Sciatic nerve (tissue), 2 donors: Measurements from ENCODE around the gene TPRG1L. TPM values are rescaled to one million over a fixed set of nuclear protein-coding genes. Genes with fewer than 3 reads are reported as not detected.
"Not testable (repeated sequence)": the region's sequence is repeated elsewhere in the genome, so short reads cannot be mapped to it uniquely, and the experiment has no call there.

Source experiments
- ATAC-seq: fragments of 200-7000 bp; cut with Tn5 transposase; one replicate; pipeline ENCODE4 v1.9.1; 2020; ENCODE audit warnings: mild to moderate bottlenecking, moderate library complexity
- DNase-seq: peaks from one replicate; pipeline ENCODE4 v3.0.0-alpha.2; 2020; ENCODE audit warnings: low spot score
- intact Hi-C: fragments of 100-400 bp; cut with DNase I; formaldehyde crosslinking; loops from one replicate; pipeline ENCODE4 v1.14.2; 2022
- total RNA-seq: library from RNA; stranded (reverse); fragmentation: NEBNext Ultra II Directional; extraction: Animal tissue kit (Norgen Biotek cat#: 25700); gene quantifications from one replicate; pipeline ENCODE4 v1.2.1, GENCODE V29; 2021
- donor health status: DM: no; HTN: no; CAD: no.
- donor health status: DM: no; HTN: no; CAD: no.

The TPRG1L gene
- 35.4 TPM for total RNA-seq

DNA sequence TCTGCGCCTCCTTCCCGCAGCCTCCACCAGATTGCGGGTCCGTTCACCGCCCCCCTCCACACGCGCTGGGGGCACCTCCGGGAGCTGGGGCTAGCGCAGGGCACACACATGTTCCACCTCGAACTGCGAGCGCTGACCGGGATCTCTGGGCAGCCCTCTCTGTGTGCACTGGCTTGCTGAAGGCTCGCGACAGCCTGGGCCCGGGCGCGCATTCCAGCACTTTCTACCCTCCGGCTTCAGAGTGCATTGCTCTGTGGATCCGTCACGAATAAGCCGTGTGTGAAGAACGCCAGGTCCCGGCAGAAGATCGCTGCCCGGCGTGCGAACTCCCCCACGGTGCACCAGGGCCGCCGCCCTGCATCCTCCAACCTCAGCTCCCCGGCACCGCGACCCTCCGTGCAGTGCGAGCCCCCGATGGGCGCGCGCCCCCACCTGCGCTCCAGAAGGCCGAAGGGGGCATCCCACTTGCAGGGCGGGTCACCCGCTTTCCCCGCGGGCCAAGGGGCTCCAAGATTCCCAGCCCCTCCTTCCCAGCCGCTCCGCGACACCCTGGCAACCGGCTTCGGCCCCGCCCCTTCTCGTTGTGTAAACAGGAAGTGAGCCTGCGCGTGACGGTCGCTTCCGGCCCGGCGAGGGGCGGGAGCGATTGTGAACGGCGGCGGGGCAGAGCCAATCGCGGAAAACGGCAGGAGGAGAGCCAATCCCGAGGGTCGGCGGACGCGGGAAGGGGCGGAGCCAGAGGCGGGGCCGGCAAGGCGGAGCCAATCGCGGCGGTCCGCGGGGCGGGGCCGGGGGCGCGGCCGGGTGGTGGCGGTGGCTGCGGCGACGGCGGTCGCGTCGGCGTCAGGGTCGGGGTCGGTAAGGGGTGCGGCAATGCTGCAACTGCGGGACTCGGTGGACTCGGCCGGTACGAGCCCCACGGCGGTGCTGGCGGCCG lies at the start of gene TPRG1L:
Gene TPRG1L, plus strand, starts transcription at position 816 of the 937 bp plus-strand sequence. Its CDS starts 58 bp downstream, at position 874.
- DNase-seq (peak; percentile 100), ATAC-seq (peak; percentile 99)
- intact Hi-C loops: no loop called here

DNA sequence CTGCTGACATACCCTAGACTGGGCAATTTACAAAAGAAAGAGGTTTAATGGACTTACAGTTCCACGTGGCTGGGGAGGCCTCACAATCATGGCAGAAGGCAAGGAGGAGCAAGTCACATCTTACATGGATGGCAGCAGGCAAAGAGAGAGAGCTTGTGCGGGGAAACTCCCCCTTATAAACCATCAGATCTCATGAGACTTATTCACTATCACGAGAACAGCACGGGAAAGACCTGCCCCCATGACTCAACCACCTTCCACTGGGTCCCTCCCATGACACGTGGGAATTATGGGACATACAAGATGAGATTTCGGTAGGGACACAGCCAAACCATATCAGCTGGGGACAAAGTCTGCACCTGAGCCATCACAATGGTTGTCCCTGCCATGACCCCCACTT lies 49.3 kb upstream of the TPRG1L start:
- intact Hi-C loops, ATAC-seq, DNase-seq: not testable (repeated sequence)

DNA sequence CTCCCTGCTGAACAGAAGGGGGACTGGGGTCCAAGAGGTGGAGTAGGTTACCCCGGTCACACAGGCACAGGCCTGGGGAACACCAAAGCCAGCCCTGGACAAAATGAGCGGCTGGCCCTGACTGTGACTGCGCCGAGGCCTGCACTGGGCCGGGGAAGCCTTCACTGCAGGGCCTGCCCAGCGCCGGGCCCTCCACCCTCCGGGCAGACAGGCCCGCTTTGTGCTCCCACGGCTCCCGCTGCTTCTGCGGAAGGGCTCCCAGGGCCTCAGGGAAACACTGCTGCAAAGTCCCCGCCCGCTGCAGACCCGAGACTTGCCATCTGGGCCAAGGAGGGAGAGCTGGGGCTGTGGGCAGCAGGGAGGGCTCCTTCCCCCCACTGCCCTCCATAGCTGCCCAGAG lies 48.8 kb upstream of the TPRG1L start:
- ATAC-seq (peak; percentile 23), DNase-seq (no peak)
- intact Hi-C loops: no loop called here

DNA sequence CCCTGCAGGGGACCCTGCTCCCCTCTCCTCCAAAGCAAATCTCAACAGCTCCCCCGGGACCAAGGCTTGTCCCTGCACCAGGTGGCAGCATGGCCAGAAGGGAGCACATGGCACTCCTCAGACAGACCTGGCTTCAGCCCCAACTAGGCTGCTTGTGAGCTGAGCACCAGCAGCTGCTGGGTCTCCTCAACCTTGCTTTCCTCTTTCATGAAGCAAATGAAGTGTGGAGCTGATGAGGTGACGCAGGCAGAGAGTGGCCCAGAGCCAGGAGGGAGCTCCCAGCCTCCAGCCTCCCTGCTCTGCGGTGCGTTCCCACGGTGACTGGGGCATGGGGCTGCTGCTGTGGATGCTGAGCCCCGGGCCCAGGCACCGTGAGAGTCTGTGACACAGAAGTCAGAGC lies 47.5 kb upstream of the TPRG1L start:
- ATAC-seq: no peak
- no peak for DNase-seq

DNA sequence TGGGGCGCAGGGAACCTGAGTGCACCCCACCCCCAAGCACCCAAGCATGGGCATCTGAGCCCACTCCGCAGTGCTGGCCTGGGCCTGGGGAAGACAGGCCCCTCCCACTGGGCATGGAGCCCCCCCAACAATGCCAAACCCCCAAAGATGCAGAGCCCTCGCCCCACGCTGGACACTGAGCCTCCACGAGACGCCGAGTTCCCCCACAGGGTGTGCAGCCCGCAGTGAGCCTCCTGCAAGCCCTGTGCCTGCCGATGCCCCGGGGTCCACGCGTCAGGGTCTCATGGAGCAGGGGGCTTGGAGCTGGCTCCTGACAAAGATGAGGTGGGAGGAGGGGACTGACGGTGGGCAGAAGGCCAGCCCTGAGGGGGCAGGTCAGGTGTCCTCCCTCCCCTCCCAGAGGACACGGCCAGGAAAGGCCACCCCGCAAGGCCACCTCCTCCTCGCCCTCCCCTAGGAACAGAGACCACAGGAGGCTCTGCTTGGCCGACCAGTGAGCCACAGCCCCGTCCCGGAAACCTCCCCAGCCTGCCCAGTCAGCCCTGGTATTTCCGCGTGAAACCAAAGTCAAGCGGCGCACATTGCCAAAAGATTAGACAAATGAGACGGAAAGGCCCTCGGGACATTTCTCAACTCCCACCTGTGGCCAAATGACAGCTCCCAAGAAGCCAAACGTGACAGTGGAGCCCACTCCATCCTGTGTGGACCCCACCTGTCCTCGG lies 46.9 kb upstream of the TPRG1L start:
- no peak for ATAC-seq
- no peak for DNase-seq
- intact Hi-C loops: no loop called here

More for the DNA sequence above, 47.5 kb upstream of the TPRG1L start:
- intact Hi-C loops: no loop called here

DNA sequence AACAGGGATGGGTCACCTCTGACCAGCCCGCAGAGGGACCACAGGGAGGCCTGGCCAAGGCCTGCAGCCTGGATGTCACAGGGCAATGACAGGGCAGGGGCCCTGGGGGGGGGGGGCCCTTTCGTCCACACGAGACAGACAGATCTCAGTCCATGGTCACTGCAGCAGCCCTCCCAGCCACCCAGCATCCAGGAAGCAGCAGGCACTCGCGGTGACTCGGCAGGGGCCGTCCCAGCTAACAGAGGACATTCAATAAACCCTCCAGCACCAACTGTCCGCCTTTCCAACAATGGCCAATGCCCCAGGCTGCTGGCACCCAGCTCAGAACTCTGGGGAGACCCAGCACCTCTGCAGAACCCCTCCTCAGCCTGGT lies 46.4 kb upstream of the TPRG1L start:
- DNase-seq: no peak
- no peak for ATAC-seq
- intact Hi-C loops: no loop called here

DNA sequence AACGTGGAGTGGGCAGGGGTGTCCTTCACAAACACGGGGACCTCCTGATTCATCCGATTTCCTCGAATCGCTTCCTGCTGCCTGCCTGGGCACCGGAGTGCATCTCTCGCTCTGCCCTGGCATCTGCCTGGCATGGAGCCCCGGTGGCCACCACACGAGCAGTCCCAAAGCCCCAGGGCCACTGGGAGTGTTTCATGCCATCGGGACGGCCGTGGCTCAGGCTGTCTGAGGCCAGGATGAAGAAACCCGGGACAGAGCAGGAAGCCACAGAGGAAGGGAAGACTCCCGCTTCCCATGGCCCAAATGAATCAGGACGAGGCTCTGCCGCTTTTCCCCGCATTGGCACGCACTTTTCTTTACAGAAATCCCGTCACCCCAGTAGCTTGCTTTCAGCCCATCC lies 45.9 kb upstream of the TPRG1L start:
- ATAC-seq (no peak), DNase-seq (no peak)
- intact Hi-C loops: no loop called here

DNA sequence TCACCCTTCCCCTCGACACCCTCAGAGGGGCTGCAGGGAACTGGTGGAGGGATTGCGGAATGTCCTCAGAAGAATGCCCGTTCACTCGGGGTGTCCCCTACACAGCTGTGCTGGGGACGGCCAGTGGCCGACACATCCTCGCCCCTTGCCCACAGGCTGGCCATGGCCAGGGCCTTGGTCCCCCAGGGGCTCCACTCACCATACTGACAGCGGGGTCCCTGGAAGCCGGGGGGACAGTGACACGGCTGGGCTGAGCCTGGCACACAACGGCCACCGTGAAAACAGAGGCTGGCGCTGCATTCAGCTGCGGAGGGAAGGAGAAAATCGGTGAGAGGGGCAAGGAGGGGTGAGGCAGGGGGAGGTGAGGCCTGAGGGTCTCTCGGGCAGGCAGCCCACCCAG lies 45.2 kb upstream of the TPRG1L start:
- ATAC-seq (no peak), DNase-seq (no peak)
- intact Hi-C loops: no loop called here

DNA sequence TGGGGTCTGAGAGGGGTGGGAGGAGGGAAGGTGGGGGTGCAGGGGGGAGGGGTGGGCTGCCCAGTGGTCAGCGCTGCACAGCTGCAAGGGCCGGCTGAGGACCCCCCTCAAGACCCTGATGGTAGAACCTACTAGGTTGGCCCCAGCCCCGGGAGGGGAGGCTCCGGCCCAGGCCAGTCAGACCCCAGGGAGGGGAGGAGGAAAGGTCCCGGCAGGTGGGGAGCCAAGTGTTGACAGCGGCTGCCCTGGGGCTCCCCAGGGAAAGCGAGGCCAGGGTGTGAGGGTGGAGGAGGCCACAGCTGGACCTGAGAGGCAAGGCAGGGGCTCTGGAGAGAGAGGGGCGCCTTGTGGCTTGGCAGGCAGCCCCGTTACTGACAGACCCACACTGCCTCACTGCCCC lies 44.6 kb upstream of the TPRG1L start:
- DNase-seq (no peak), ATAC-seq (no peak)
- intact Hi-C loops: no loop called here

DNA sequence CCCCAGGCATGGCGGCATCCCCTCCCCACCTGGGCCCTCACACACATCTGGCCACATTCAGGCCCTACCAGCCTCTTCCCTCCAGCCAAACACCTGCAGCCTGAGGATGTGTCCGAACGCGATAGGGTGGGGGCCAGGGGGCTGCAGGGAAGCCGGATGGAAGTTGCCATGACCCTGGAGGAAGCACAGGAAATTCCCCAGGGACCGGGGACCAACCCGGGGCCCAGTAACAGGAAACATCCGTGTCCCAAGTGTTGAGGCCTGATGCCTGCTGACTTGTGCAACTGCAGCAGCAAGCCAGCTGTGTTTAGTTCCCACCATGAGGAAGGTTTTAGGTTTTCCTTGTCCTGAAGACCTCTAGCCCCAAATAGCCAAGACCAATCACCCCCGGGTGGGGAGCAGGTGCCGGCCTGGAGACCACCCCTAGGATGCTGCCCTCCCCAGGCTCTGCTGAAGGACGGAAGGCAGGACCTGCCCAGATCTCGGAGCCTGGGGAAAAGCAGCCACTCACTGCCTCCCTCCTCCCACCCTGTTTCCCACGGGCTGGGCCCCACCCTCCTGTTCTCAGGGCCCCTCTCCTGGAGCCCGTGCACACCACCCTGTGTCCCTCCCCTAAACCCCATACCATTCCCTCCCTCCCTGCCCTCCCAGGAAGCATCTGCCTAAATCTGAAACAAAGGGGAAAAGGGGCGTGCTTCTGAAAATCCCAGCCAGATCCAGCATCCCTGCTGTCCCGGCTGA lies 43.3 kb upstream of the TPRG1L start:
- intact Hi-C loops: no loop called here
- DNase-seq: no peak

DNA sequence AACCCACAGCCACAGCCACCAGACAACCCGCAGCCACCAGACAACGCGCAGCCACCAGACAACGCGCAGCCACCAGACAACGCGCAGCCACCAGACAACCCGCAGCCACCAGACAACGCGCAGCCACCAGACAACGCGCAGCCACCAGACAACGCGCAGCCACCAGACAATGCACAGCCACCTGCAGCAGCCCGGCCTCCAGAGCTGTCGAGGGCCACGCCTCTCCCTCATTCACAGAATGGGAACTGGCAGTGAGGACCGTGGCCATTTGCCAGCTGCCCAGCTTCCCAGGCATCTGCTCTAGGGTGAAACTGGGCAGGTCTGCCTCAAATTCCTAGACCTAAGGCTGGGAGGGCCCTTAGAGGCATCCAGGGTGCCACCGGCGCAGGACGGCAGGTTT lies 41.1 kb upstream of the TPRG1L start:
- DNase-seq, intact Hi-C loops, ATAC-seq: not testable (repeated sequence)

More for the DNA sequence above, 43.3 kb upstream of the TPRG1L start:
- ATAC-seq: no peak

DNA sequence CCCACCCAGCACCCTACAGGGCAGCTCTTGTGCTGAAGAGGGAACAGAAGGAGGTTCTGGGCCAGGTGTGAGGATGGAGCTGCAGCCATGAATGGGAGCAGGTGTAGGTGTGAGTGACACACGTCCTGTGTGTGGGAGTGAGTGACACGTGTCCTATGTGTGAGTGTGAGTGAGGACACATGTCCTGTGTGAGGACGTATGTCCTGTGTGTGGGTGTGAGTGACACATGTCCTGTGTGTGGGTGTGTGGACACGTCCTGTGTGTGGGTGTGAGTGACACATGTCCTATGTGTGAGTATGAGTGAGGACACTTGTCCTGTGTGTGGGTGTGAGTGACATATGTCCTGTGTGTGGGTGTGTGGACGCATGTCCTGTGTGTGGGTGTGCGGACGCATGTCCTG lies 39.9 kb upstream of the TPRG1L start:
- DNase-seq: no peak

DNA sequence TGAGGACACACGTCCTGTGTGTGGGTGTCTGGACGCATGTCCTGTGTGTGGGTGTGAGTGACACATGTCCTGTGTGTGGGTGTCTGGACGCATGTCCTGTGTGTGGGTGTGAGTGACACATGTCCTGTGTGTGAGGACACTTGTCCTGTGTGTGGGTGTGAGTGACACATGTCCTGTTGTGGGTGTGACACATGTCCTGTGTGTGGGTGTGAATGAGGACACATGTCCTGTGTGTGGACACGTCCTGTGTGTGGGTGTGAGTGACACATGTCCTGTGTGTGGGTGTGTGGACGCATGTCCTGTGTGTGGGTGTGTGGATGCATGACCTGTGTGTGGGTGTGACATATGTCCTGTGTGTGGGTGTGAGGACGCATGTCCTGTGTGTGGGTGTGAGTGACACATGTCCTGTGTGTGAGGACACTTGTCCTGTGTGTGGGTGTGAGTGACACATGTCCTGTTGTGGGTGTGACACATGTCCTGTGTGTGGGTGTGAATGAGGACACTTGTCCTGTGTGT lies 39.4 kb upstream of the TPRG1L start:
- intact Hi-C loops, ATAC-seq, DNase-seq: not testable (repeated sequence)

More for the DNA sequence above, 39.9 kb upstream of the TPRG1L start:
- ATAC-seq: no peak
- intact Hi-C loops: no loop called here

DNA sequence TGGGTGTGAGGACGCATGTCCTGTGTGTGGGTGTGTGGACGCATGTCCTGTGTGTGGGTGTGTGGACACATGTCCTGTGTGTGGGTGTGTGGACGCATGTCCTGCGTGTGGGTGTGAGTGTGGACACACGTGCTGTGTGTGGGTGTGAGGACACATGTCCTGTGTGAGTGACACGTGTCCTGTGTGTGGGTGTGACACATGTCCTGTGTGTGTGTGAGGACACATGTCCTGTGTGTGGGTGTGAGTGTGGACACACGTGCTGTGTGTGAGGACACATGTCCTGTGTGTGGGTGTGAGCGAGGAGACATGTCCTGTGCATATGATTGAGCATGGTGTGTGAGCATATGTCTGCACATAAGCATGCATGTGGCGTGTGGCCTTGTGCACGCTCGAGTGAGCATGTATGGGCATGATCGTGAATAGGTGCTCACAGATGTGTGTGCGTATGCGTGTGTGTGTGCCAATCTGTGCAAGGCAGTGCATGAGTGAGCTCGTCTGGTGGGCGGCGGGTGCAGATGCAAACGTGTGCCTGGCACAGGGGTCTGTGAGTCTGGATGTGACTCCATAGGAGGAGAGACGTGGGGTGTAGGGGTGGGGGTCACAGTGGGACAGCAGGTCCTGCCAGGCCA lies 38.8 kb upstream of the TPRG1L start:
- DNase-seq (no peak), ATAC-seq (no peak)
- intact Hi-C loops: no loop called here

DNA sequence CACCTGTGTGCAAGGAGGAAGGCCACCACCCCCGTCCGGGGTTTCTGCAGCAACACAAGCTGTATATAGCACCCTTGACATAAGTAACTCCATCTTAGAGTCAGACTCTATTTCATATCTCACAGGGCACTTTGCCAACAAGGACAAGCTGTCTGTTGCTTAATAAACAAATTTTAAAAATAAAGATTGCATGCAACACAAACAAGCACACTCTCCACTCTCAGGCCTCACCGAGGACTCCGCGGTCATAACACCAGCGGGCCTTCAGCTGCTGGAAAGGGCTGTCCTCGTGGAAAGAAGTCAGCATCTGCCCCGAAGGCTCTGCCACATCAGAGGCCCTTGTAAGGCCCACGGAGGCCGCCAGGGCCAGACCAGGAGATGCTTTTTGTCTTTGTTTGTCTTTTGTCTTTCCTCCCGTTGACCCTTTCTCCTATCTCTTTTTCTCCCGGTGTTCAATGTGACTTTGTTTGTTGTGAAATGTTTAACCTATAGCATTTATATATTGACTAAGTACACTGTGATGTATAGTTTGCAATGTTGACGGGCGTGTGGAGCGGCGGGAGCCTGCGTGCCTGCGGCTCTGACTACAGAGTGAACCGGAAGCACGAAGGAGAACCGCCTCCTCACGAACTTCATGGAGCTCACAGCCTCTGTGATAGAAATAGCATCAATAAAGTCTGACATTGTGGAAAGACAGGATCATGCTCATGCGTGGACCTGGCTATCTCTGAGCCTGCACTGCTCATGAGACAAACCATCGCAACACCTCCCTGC lies 37.6 kb upstream of the TPRG1L start:
- ATAC-seq (no peak), DNase-seq (no peak)
- intact Hi-C loops: no loop called here

DNA sequence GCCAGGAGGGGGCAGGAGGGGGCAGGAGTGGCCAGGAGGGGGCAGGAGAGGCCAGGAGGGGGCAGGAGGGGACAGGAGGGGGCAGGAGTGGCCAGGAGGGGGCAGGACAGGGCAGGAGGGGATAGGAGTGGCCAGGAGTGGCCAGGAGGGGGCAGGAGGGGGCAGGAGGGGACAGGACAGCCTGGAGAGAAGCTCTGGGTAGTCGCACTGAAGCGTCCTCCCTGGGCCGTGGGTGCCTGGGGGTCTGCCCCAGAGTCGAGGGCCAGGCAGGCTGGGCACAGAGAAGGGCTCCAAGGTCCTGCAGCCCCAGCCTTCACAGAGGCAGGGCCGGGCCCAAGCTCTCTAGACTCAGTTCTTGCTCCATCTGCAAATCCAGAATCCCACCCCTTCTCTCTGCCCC lies 36.4 kb upstream of the TPRG1L start:
- ATAC-seq: no peak
- intact Hi-C loops: no loop called here
- no peak for DNase-seq

DNA sequence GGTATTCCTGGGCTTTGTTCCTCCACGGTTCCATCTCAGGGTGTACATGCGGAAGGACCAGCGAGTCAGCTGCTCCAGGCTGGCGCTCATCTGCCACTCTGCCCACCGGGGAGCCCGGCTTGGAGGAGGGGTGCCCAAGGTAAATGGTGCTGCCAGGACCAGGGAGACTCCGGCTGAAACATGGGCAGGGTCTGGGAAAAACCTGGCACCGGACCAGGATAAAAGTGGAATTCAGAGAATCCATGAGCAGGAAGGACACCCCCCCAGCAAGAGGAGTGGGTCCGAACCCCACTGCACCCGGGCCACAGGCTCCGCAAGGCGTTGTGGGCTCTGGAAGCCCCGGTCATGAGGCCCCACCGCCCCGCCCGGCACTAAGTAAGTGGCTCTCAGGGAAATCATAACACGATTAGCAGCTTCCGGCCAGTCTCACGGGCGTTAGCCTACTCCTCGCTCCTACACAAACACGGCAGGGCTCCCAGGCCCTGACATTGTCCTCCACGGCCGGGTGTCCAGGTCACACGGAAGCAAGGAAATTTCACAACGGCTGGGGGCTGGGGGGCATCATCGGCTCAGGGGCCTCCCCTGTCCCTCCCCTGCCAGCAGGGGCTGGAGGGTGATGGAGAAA lies 34.6 kb upstream of the TPRG1L start:
- DNase-seq: no peak
- intact Hi-C loops: no loop called here
- peak; percentile 33 for ATAC-seq
